ENCODE data around the gene KRT79. TPM values are rescaled to one million over a fixed set of nuclear protein-coding genes. Genes with fewer than 3 reads are reported as not detected.
A peak's percentile ranks its signal among the peaks of the same experiment; 100 is the strongest.

The KRT79 gene
- polyA plus RNA-seq, 3 donors from 2014 or later: not detected

DNA sequence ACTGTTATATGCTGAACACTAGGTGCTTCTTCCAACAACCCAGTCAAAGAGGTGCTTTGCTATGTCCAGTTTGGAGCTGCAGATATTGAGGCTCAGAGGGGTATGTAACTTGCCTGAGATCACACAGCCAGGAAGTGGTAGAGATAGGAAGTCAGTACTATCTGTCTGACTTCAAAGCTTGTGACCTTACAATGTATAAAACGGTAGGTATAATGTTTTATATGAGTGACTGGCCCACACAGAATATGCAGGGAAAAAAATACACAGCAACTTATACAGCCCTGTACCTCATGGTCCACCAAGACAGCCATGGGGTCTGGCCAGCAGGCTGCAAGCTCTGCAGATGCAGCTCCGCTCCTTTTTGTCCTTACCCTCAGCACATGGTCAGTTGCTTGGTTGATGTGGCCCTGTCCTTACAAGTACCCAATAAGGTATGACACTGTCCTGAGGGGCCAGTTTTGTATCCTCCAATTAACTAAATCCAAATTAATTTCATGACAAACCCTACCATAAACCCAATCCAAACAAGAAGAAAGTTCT lies 16.3 kb downstream of the KRT79 start:
- H3K4me1 Mint-ChIP-seq: no peaks in the 10 kb centered on the region
- DNase-seq: no peak
- H3K27me3 Mint-ChIP-seq (ENCODE audit: low read depth in 3 of 3): peaks cover 0 to 9% (median 0%) of the 10 kb centered on the region in 3 donors
- H3K4me3 Mint-ChIP-seq: no peak overlapping the region
- H3K9me3 Mint-ChIP-seq: no peaks in the 10 kb centered on the region
- no peaks in the 10 kb centered on the region for H3K36me3 Mint-ChIP-seq
- peak overlapping the region in 1 of 6 donors; percentile 20 for H3K27ac Mint-ChIP-seq

DNA sequence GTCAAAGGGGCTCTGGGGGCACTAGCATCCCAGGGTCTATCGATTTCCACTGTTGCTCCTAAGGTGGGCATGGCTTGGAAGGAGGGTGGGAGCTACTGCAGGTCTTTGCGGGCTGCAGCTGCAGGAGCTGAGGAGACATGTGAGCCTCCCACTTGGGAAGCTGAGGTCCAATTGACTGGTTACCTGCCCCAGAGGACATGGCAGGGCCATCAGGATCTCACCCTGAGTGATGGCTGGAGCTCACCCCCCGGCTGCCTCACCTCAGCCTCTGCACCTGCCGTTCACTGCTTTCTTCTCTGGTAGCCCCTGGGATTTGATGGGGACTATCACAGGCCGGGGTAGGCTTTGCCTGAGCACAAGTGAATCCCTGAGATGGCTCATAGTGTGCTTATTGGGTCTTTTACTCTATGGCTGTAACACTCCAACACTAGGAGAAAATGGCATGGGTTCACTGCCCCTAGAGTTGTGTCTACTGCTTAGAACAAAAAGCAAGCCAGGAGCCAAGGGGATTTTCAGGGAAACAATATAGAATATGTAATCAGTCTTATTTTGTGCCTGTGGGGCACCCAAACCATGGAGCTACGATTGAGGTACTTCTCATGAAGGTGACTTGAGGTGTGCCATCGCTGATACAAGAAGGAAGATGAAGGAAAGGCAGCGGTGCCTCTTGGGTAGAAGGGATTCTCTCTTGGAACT lies 17.0 kb downstream of the KRT79 start:
- no peak for DNase-seq
- Mint-ChIP-seq H3K36me3 (no peaks in the 10 kb centered on the region), H3K27me3 (ENCODE audit: low read depth in 3 of 3) (peaks cover 0 to 9% (median 0%) of the 10 kb centered on the region in 3 donors), H3K27ac (peak overlapping the region in 1 of 6 donors; percentile 20), H3K9me3 (no peaks in the 10 kb centered on the region), H3K4me1 (no peaks in the 10 kb centered on the region), H3K4me3 (no peak overlapping the region)

DNA sequence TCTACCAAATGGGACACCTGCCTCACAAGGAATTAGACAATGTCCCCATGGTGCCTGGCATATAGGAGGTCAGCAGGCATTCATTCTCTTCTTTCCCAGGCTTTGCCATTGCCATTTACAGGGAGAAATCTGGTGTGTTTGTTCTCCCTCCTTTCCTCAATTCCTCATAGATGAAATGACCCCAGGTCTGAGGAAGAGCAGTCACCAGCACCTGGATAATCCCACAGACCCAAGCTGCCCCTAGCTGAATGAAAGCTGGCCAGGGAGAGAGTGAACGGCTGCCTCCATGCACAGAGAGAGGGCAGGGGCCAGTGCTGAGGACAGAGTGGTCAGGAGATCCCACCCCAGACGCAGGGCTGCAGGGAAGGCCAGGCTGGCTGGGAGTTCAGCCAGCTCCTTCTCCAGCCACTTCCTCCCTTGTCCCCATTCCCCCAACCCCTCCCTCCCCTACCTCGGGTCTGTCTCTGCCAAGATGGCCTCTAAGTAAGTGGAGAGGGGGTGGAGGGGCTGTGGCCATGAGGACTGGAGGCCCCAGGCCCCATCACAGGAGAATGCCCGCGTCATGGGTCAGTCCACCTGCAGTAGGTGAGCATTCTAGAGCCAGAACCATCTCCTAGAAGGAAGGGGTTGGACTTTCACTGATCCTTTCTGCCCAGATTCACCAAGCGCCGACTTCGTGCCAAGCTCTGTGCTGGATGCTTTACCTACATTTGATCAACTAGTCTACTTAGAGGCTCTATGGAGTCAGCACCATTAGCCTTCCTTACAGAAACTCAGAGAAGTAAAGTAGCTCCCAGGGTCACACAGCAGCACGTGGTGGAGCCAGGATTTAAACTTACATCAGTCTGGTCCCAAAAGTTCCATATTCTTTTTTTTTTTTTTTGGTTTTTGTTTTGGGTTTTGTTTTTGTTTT lies 18.2 kb downstream of the KRT79 start:
- H3K36me3 Mint-ChIP-seq: no peaks in the 10 kb centered on the region
- H3K4me1 Mint-ChIP-seq: no peaks in the 10 kb centered on the region
- H3K4me3 Mint-ChIP-seq: no peak overlapping the region
- peaks cover 0 to 9% (median 0%) of the 10 kb centered on the region in 3 donors for H3K27me3 Mint-ChIP-seq (ENCODE audit: low read depth in 3 of 3)
- no peaks in the 10 kb centered on the region for H3K9me3 Mint-ChIP-seq
- H3K27ac Mint-ChIP-seq: peak overlapping the region in 1 of 6 donors; percentile 17
- no peak for DNase-seq

DNA sequence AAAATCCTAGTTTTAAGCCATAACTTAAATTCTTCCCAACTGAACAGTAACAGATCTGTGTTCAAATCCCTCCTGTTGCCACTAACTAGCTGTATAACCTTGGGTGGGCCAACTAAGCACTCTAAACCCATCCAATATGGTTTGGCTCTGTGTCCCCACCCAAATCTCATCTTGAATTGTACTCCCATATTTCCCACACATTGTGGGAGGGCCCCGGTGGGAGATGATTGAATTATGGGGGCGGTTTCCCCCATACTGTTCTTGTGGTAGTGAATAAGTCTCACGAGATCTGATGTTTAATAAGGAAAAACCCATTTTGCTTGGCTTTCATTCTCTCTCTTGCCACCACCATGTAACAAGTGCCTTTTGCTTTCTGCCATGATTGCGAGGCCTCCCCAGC lies 18.9 kb downstream of the KRT79 start:
- DNase-seq: no peak
- Mint-ChIP-seq H3K27ac (peak overlapping the region in 1 of 6 donors; percentile 17), H3K9me3 (no peaks in the 10 kb centered on the region), H3K36me3 (no peaks in the 10 kb centered on the region), H3K4me1 (no peaks in the 10 kb centered on the region), H3K4me3 (no peak overlapping the region), H3K27me3 (ENCODE audit: low read depth in 3 of 3) (peaks cover 0 to 9% (median 0%) of the 10 kb centered on the region in 3 donors)

DNA sequence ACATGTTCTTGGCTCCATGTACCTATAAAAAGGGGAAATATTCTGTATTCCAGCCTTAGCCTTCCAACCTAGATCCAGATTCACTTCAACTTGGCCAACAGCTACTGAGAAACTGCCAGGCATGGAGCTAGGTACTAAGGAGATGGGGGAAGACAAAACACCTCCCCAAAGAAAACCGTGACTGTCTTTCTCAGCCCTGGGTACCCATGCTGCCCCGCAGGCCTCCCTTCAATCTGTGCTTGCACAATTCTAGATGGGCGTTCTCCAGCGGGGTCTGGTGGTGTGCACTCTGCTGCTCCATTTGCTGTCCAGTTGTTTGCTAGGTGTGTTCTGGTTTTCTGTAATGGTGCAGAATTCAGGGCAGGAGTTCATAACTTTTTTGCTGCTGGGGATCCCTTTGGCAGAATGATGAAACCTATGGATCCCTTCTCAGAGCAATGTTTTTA lies 19.4 kb downstream of the KRT79 start:
- no peak overlapping the region for H3K4me3 Mint-ChIP-seq
- H3K9me3 Mint-ChIP-seq: no peaks in the 10 kb centered on the region
- H3K4me1 Mint-ChIP-seq: no peaks in the 10 kb centered on the region
- peaks cover 0 to 11% (median 0%) of the 10 kb centered on the region in 3 donors for H3K27me3 Mint-ChIP-seq (ENCODE audit: low read depth in 3 of 3)
- H3K36me3 Mint-ChIP-seq: no peaks in the 10 kb centered on the region
- H3K27ac Mint-ChIP-seq: no peak overlapping the region
- DNase-seq: no peak

DNA sequence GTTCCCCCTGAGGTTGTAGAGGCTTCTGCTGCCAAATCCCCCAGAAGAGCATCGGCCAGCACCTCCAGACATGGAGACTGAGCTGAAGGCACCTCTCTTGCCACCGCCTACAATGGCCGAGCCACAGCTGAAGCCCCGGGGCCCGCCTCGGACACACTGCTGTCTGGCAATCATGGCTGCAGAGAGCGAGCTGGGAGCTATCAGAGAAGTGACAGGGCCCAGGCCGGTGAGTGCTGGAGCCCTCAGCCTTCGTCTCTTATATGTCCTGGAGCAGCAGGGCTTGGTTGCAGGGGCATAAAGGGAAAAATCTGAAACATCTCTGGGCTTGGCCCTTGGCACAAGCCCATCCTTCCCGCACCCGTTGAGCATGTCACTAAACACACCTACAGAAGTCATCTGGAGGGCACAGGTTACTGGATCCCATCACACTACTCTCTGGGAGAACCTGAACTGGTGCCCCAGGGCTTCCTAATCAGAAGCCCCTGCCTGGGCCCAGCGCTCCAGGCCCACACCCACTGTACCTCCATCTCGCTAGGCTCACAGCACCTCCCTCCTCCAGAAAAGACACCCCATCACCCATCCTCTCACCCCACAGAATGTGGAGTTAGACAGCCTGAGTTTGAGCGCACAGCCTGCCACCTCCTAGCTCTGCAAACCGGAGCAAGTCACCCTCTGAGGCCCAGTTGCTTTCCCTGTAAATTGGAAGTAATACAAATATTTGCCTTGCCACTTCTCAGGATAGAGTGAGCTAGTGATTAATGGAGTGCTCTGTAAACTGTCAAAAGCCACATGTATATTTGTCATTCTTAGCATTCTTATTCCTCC lies 20.0 kb downstream of the KRT79 start, which contains the start of gene KRT4:
Gene KRT4, minus strand, starts transcription at position 232 of the 825 bp plus-strand sequence. Its CDS starts 58 bp downstream, at position 174.
- no peak within 1 kb of the TSS for H3K27ac Mint-ChIP-seq
- H3K4me3 Mint-ChIP-seq: no peak within 1 kb of the TSS
- peaks cover 0 to 11% (median 0%) of the 10 kb centered on the region in 3 donors for H3K27me3 Mint-ChIP-seq (ENCODE audit: low read depth in 3 of 3)

DNA sequence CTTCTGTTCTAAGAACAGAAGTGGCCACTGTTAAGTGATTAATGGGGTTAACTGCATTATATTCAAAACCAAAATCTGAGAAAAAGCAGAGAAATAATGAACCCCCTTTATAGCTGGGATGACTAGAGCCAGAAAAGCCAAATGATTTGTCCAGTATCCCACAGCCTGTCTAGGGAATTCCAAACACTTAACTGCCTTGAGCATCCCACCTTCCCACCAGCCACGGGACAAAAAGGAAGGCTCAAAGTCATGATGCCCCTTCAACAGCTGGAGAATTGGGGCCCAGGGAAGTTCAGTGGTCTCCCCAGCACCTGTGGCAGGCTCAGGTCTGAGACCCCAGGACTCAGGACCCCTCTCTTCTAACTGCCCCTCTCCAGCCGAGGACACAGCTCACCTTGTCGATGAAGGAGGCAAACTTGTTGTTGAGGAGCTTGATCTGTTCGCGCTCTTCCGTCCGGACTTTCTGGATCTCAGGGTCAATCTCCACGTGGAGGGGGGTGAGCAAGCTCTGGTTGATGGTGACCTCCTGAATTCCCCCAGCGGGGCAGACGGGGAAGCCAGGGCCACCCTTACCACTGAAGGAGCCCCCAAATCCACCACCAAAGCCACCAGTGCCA lies 20.8 kb downstream of the KRT79 start:
- no peaks in the 10 kb centered on the region for H3K9me3 Mint-ChIP-seq
- H3K4me3 Mint-ChIP-seq: no peak overlapping the region
- H3K4me1 Mint-ChIP-seq: no peaks in the 10 kb centered on the region
- peaks cover 0 to 11% (median 0%) of the 10 kb centered on the region in 3 donors for H3K27me3 Mint-ChIP-seq (ENCODE audit: low read depth in 3 of 3)
- no peak for DNase-seq
- H3K36me3 Mint-ChIP-seq: no peaks in the 10 kb centered on the region
- no peak overlapping the region for H3K27ac Mint-ChIP-seq

More for the DNA sequence above, 20.0 kb downstream of the KRT79 start, which contains the start of gene KRT4:
- DNase-seq: no peak
- Mint-ChIP-seq H3K9me3 (no peaks in the 10 kb centered on the region), H3K36me3 (no peaks in the 10 kb centered on the region), H3K4me1 (no peaks in the 10 kb centered on the region)

DNA sequence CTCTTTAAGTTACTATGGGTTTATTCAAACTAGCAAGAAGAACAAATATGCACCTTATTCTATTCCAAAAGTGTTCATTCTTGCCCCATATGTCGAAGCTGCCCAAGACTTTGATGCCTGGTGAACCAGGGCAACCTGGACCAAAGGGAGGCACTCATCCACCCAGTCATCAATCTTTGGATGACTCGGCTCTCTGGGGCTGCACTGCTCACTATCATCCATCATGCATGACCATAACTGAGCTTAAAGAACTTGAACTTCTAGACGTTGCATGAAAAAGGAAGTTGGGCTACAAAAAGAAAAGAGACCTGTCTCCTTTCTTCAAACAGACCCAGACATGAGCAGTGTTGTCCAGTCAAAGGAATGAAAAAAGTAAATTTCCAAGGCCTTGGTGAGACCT lies 21.4 kb downstream of the KRT79 start:
- Mint-ChIP-seq H3K4me1 (no peaks in the 10 kb centered on the region), H3K36me3 (no peaks in the 10 kb centered on the region), H3K9me3 (no peaks in the 10 kb centered on the region), H3K27me3 (ENCODE audit: low read depth in 3 of 3) (peaks cover 0 to 10% (median 0%) of the 10 kb centered on the region in 3 donors), H3K27ac (no peak overlapping the region), H3K4me3 (no peak overlapping the region)
- no peak for DNase-seq

DNA sequence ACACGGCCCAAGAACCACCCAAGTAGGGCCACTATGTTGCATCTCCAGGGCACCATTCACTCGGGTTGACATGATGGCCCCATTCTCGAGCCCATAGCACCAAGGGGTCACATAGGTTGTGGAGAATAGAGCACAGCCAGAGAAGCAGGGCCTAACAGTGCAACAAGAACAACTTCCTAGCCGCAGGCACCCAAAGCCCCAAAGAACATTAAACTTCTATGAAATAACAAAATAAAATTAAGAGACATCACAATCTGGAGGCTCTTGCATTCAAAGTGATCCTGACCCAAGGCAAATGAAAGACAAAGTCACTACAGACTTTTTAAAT lies 22.1 kb downstream of the KRT79 start:
- no peaks in the 10 kb centered on the region for H3K9me3 Mint-ChIP-seq
- no peak overlapping the region for H3K4me3 Mint-ChIP-seq
- H3K27me3 Mint-ChIP-seq (ENCODE audit: low read depth in 3 of 3): peaks cover 0 to 4% (median 0%) of the 10 kb centered on the region in 3 donors
- H3K27ac Mint-ChIP-seq: no peak overlapping the region
- no peaks in the 10 kb centered on the region for H3K36me3 Mint-ChIP-seq
- H3K4me1 Mint-ChIP-seq: no peaks in the 10 kb centered on the region
- DNase-seq: no peak

DNA sequence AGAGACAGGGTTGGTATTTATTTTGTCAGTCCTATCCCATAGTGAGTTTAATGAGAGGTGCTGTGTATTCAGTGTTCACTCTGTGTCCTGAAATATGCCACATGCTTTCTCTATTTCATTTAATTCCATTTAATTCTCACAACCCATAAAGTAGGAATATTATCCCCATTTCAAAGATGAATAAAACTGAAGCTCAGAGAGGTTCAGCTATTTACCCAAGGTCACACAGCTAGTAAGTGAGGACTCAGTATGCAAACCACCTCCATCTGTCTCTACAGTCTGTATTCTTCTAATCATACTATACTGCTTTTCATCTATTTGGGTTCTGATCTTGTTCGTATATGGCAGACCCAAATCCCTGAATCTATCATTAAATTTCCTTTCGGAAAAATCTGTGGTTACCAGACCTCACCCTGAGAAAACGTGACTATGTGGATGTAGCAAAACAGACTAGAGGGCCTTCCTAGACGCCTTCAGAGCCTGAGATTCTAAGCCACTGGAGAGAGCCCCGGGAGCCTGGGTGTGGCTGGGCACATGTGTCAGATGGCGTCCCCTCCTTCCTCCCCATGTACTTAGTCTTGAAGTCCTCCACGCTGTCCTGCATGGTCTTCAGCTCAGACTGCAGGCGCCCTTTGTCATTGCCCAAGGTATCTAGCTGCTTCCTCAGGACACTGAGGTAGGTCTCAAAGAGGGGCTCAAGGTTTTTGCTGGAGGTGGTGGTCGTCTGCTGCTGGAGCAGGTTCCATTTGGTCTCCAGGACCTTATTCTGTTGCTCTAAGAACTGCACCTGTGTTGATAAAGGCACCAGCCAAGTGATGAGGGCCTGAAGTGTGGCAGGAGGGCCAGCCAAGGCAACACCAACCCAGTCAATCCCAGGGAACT lies 22.7 kb downstream of the KRT79 start:
- Mint-ChIP-seq H3K4me3 (no peak overlapping the region), H3K4me1 (no peaks in the 10 kb centered on the region), H3K36me3 (no peaks in the 10 kb centered on the region), H3K9me3 (no peaks in the 10 kb centered on the region), H3K27me3 (ENCODE audit: low read depth in 3 of 3) (peaks cover 0 to 4% (median 0%) of the 10 kb centered on the region in 3 donors), H3K27ac (no peak overlapping the region)
- DNase-seq: no peak

DNA sequence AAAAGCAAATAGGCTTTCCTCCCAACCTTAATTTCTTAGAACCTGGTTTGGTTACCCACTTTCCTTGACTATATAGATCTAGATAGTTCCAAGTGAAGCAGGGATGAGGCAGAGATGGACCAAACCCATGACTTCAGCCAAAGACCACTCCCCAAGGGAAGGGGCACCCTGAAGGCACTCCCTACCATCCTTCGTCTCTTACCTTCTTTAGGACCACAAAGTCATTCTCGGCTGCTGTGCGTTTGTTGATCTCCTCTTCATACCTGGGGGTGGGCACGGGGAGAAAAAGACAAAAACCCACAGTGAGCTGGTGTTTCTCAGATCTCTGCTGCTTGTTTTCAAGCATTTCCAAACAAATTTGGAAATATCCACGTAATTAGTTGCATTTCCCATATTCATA lies 23.6 kb downstream of the KRT79 start:
- no peaks in the 10 kb centered on the region for H3K4me1 Mint-ChIP-seq
- no peaks in the 10 kb centered on the region for H3K36me3 Mint-ChIP-seq
- H3K9me3 Mint-ChIP-seq: no peaks in the 10 kb centered on the region
- H3K27me3 Mint-ChIP-seq (ENCODE audit: low read depth in 3 of 3): peaks cover 0 to 4% (median 0%) of the 10 kb centered on the region in 3 donors
- no peak overlapping the region for H3K4me3 Mint-ChIP-seq
- H3K27ac Mint-ChIP-seq: no peak overlapping the region
- no peak for DNase-seq

DNA sequence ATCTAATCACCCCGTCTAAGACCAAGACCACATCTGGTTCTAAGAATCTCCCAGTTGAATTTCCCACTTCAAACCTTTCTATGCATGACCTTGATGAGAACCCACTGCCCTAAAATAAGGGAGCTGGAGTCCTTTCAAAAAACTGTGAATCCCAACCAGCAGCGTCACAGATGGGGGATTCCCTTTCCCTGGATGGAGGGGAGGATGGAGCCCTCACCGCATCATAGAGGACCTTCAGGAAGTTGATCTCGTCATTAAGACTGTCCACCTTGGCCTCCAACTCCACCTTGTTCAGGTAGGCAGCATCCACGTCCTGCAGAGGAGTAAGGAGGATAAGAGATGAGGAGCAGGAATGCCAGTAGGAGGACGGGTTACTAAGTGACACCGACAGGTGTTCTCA lies 24.9 kb downstream of the KRT79 start:
- no peaks in the 10 kb centered on the region for H3K36me3 Mint-ChIP-seq
- no peaks in the 10 kb centered on the region for H3K9me3 Mint-ChIP-seq
- peaks cover 0 to 2% (median 0%) of the 10 kb centered on the region in 3 donors for H3K27me3 Mint-ChIP-seq (ENCODE audit: low read depth in 3 of 3)
- H3K27ac Mint-ChIP-seq: no peak overlapping the region
- no peaks in the 10 kb centered on the region for H3K4me1 Mint-ChIP-seq
- no peak for DNase-seq
- no peak overlapping the region for H3K4me3 Mint-ChIP-seq

All from immature natural killer cell (primary cell).